Upper lobe of left lung (tissue), 4 donors: ENCODE measurements around the gene IFI27L2.

Experiments
- EP300 ChIP-seq, 4 donors: sonication (generic); formaldehyde crosslinking; IDR thresholded peaks; one replicate each; pipeline ENCODE4 v1.5.1; 2017; ENCODE audit warnings: antibody characterized with exemption in 4 of 4, control low read depth in 2 of 4
- POLR2A ChIP-seq, 4 donors: fragments of 450-650 bp; IDR thresholded peaks; one replicate each; pipeline ENCODE4 v1.5.1; 2016 to 2017; ENCODE audit warnings: antibody characterized with exemption in 4 of 4, mild to moderate bottlenecking in 2 of 4
- POLR2AphosphoS5 ChIP-seq, 2 donors: sonication (generic); formaldehyde crosslinking; IDR thresholded peaks; one replicate each; pipeline ENCODE4 v1.5.1; 2017; ENCODE audit warnings: antibody characterized with exemption in 2 of 2
- TF ChIP-seq, protein P1 (sequence below), 6 experiments: fragments of 450-650 bp in 4 of 6; fragments of 200-600 bp in 2 of 6; sonication (generic) in 2 of 6; IDR thresholded peaks; one replicate each; pipeline ENCODE4 v1.5.1; 2016 to 2019; ENCODE audit warnings: antibody characterized with exemption in 6 of 6

DNA sequence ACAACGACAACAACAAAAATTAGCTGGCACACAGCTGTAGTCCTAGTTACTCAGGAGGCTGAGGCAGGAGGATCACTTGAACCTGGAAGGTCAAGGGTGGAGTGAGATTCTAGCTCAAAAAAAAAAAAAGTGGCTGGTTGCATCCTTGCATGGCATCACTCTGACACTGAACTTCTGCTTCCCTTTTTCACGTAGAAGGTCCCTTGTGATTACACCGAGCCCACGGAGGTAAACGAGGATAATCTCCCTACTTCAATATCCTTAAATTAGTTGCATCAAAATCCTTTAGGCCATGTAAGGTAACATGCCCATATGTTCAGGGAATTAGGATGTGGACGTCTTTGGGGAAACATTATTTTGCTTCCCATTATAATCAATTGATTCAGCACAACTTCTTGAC, 40.7 kb upstream of the IFI27L2 start:
- TF ChIP-seq, protein P1, sequence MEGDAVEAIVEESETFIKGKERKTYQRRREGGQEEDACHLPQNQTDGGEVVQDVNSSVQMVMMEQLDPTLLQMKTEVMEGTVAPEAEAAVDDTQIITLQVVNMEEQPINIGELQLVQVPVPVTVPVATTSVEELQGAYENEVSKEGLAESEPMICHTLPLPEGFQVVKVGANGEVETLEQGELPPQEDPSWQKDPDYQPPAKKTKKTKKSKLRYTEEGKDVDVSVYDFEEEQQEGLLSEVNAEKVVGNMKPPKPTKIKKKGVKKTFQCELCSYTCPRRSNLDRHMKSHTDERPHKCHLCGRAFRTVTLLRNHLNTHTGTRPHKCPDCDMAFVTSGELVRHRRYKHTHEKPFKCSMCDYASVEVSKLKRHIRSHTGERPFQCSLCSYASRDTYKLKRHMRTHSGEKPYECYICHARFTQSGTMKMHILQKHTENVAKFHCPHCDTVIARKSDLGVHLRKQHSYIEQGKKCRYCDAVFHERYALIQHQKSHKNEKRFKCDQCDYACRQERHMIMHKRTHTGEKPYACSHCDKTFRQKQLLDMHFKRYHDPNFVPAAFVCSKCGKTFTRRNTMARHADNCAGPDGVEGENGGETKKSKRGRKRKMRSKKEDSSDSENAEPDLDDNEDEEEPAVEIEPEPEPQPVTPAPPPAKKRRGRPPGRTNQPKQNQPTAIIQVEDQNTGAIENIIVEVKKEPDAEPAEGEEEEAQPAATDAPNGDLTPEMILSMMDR (IDR thresholded peaks at IDR 0.05) = no peak
- TF ChIP-seq POLR2A (IDR thresholded peaks at IDR 0.05) (no peak), POLR2AphosphoS5 (IDR thresholded peaks at IDR 0.05) (no peak), EP300 (IDR thresholded peaks at IDR 0.05) (no peak)
